Pancreas (tissue), 10 donors: ENCODE measurements around the gene PDHA1. TPM values are rescaled to one million over a fixed set of nuclear protein-coding genes. Genes with fewer than 3 reads are reported as not detected.

ENCODE experiments used
- ATAC-seq, 4 donors: fragments of 200-7000 bp; cut with Tn5 transposase; one replicate each; pipeline versions ENCODE4 v1.8.0 to v1.9.1; 2020; ENCODE audit warnings: mild to moderate bottlenecking in 4 of 4, moderate library complexity in 4 of 4
- DNase-seq, 6 donors: peaks; one replicate each; pipeline ENCODE4 v3.0.0-alpha.2; 2020
- FAIRE-seq: peaks from 2 replicates; lab custom pipeline; 2012; peaks lifted over from hg19 to GRCh38; lab: Jason Lieb, UNC
- H3K27ac ChIP-seq, 4 donors: fragments of 200-600 bp; sonication (generic); 1 replicate in 3 of 4; 2 replicates in 1 of 4; pipeline versions ENCODE4 v1.5.0 to v1.8.0; 2020
- H3K27me3 ChIP-seq, 4 donors: fragments of 200-600 bp; one replicate each; pipeline ENCODE4 v1.8.0; 2021
- H3K36me3 ChIP-seq, 3 donors: fragments of 200-600 bp; sonication (generic) in 1 of 3; one replicate each; pipeline versions ENCODE4 v1.5.0 to v1.8.0; 2020 to 2021
- H3K4me1 ChIP-seq, 3 donors: fragments of 200-600 bp; one replicate each; pipeline ENCODE4 v1.8.0; 2021
- H3K4me3 ChIP-seq, 4 donors: fragments of 200-600 bp; sonication (generic) in 2 of 4; one replicate each; pipeline versions ENCODE4 v1.5.0 to v1.8.0; 2020 to 2021
- H3K9me3 ChIP-seq, 4 donors: fragments of 200-600 bp; one replicate each; pipeline ENCODE4 v1.8.0; 2021
- CTCF ChIP-seq, 4 donors: fragments of 200-600 bp; sonication (generic) in 3 of 4; IDR thresholded peaks; one replicate each; pipeline versions ENCODE4 v1.5.0 to v1.8.0; 2021; ENCODE audit warnings: antibody characterized with exemption in 4 of 4
- WGBS, 2 donors: extraction: QIAGEN DNeasy Blood & Tissue Kit; methylation state at CpG; one replicate each; pipeline ENCODE4 v1.1.7; 2013; 5-methylcytosine and 5-hydroxymethylcytosine counted together
- intact Hi-C, 3 donors: fragments of 100-400 bp; cut with DNase I; formaldehyde crosslinking; loops; one replicate each; pipeline versions ENCODE4 v1.11.1 to v1.14.2; 2022
- polyA plus RNA-seq, 2 donors: library from polyadenylated mRNA; stranded (reverse); fragments of 200-250 nt; gene quantifications; one replicate each; pipeline ENCODE4 v1.2.3, GENCODE V29; 2013
- total RNA-seq, 6 donors: library from RNA; stranded (reverse); fragmentation: NEBNext Ultra II Directional in 4 of 6; extraction: Animal tissue kit (Norgen Biotek cat#: 25700) in 4 of 6; gene quantifications; one replicate each; pipeline versions ENCODE4 v1.2.1 to v1.2.4, GENCODE V29; 2021 to 2023
- donor health status: healthy with polysubstance abuse.
- donor health status: DM: no; HTN: no; CAD: no; lungs with moderate emphysema.
- donor health status: DM: no; HTN: no; CAD: no.
- donor health status: control.
- donor health status: control.
- donor health status: Bipolar disorder and iron deficiency.
- donor health status: DM: yes; HTN: yes; CAD: no.
- donor health status: DM: no; HTN: no; CAD: no.
- donor health status: DM: no; HTN: no; CAD: no.
- donor health status: DM: yes; HTN: yes; CAD: no.

Gene PDHA1
- total RNA-seq (10 to 100 TPM; 76.8 to 96.0 (median 88.6) TPM), polyA plus RNA-seq (100 to 1,000 TPM; 132 to 161 TPM)

DNA sequence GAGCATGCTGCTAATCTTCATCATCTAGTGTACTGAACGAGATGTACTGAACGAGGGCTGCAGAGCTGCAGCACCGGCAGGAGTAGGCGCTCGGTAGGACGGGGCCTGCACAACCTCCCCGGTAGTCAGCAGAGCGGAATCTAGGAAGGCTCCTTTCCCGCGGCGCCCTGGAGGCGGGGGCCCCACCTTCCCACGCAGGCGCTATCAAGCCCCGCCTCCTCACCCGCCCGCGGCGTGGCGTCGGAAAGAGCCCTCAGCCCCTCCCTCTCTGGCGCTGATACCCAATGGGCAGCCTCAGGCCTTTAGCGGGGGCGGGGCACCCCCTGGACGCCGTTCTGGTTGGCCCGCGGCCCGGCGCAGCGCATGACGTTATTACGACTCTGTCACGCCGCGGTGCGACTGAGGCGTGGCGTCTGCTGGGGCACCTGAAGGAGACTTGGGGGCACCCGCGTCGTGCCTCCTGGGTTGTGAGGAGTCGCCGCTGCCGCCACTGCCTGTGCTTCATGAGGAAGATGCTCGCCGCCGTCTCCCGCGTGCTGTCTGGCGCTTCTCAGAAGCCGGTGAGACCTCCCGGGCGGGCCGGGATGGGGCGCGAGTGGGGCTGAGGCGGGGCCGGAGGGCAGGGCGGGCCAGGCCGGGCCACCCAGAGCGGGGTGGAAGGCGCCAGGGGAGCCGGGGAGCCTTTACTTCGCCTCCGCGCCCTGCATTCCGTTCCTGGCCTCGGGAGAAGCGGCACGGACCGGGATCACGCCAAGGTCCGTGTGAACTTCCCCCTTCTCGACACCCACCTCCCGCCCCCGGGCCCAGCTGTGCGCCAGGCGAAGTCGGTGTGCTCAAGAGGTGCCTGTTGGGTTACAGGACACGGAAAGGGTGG lies at the start of gene PDHA1:
TSS of gene PDHA1 (plus strand) at position 393 of the 874 bp plus-strand sequence. CDS start at position 504, 111 bp downstream.
- TF ChIP-seq CTCF (IDR thresholded peaks at IDR 0.05): no peak
- intact Hi-C loops: no loop called here
- WGBS, 2 donors: 0 to 24% methylated on average over 77 to 80 of the region's 81 CpGs
- Histone ChIP-seq H3K27ac (peak within 1 kb of the TSS; percentile 81 to 89 (median 87)), H3K4me3 (peak within 1 kb of the TSS; percentile 40 to 58 (median 50)), H3K9me3 (no peaks in the 10 kb centered on the region), H3K4me1 (peaks cover 0 to 8% (median 3%) of the 10 kb centered on the region in 3 donors), H3K36me3 (no peaks in the 10 kb centered on the region), H3K27me3 (no peaks in the 10 kb centered on the region)
- ATAC-seq (peak; percentile 92 to 98 (median 95)), DNase-seq (peak; percentile 91 to 96 (median 95)), FAIRE-seq (peak; percentile 98)

GRCh38 chrX:19303256-19303880 lies 40.4 kb upstream of the PDHA1 start:
- no peak for DNase-seq
- ATAC-seq: peak in 2 of 4 donors; percentile 14 to 34
- H3K27me3 ChIP-seq: peaks cover 0 to 23% (median 2%) of the 10 kb centered on the region in 4 donors
- no peak overlapping the region for H3K27ac ChIP-seq
- H3K9me3 ChIP-seq: no peaks in the 10 kb centered on the region
- no peaks in the 10 kb centered on the region for H3K36me3 ChIP-seq
- intact Hi-C loops: no loop called here
- no peak for FAIRE-seq
- TF ChIP-seq CTCF (IDR thresholded peaks at IDR 0.05): no peak
- whole genome bisulfite sequencing, 2 donors: 57 to 61% methylated on average over 10 of the region's 10 CpGs
- H3K4me1 ChIP-seq: no peaks in the 10 kb centered on the region
- no peak overlapping the region for H3K4me3 ChIP-seq

- ATAC-seq (peak in 1 of 4 donors; percentile 37), FAIRE-seq (no peak), DNase-seq (no peak)
- Histone ChIP-seq H3K9me3 (no peaks in the 10 kb centered on the region), H3K27ac (no peak overlapping the region), H3K4me3 (no peak overlapping the region), H3K4me1 (no peaks in the 10 kb centered on the region), H3K36me3 (no peaks in the 10 kb centered on the region), H3K27me3 (no peaks in the 10 kb centered on the region)
- 19 to 33% methylated on average over 2 of the region's 2 CpGs for WGBS, 2 donors
- TF ChIP-seq CTCF (IDR thresholded peaks at IDR 0.05): no peak
- intact Hi-C loops: no loop called here
Measured at GRCh38 chrX:19326567-19326966, 17.2 kb upstream of the PDHA1 start.

DNA sequence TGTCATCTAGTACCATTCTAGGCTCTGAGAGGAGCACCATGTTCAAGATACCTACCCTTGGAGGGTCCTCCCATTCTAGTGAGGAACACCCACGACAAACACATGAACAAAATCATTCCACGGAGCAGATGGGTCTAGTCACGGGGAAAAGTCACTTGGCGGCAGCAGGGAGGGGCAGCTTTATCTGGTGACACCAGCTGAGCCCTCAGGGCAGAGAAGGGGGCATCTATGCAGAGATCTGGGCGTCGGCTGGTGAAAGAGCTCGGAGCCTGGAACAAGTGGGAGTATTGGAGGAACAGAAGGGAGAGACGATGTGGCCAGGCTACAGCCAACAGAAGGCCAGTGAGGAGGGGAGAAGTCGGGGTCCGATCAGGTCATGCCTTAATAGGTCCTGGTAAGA lies 11.9 kb upstream of the PDHA1 start:
- no peak for ATAC-seq
- H3K4me3 ChIP-seq: no peak overlapping the region
- no peak for TF ChIP-seq CTCF (IDR thresholded peaks at IDR 0.05)
- no peaks in the 10 kb centered on the region for H3K27me3 ChIP-seq
- H3K27ac ChIP-seq: no peak overlapping the region
- H3K9me3 ChIP-seq: no peaks in the 10 kb centered on the region
- intact Hi-C loops: loop anchor here in 1 of 3 donors (10.0 kb wide), 1 partner anchor 937 kb away; no protein-coding TSS in a partner anchor
- WGBS, 2 donors: 66 to 70% methylated on average over 10 of the region's 10 CpGs
- no peaks in the 10 kb centered on the region for H3K4me1 ChIP-seq
- FAIRE-seq: no peak
- DNase-seq: no peak
- no peaks in the 10 kb centered on the region for H3K36me3 ChIP-seq
